Measurements from ENCODE around the gene CYP27C1. TPM values are rescaled to one million over a fixed set of nuclear protein-coding genes. Genes with fewer than 3 reads are reported as not detected.
"Not testable (repeated sequence)": the region's sequence is repeated elsewhere in the genome, so short reads cannot be mapped to it uniquely, and the experiment has no call there.

Gene CYP27C1
- total RNA-seq, 2 experiments from 2014 or later: not detected

GRCh38 chr2:127220768-127221527 is 849 bp upstream of the CYP27C1 start:
- Mint-ChIP-seq H3K27me3 (peaks cover 58% of the 10 kb centered on the region), H3K4me1 (peaks cover 15% of the 10 kb centered on the region), H3K27ac (no peak overlapping the region), H3K4me3 (peak overlapping the region; percentile 67), H3K9me3 (ENCODE audit: low read depth) (peaks cover 2% of the 10 kb centered on the region), H3K36me3 (ENCODE audit: low read depth) (no peaks in the 10 kb centered on the region)
- ChIA-PET POLR2A (no interaction called here), CTCF (interaction anchor here (0.6 kb wide), 1 partner anchor 1194 kb away, joined by 3 read pairs; no protein-coding TSS in a partner anchor)
- ATAC-seq (no peak), DNase-seq (no peak)
- intact Hi-C loops (cut with DNase I, micrococcal nuclease): no loop called here

- Mint-ChIP-seq H3K4me3 (peak overlapping the region; percentile 17), H3K9me3 (ENCODE audit: low read depth) (peaks cover 2% of the 10 kb centered on the region), H3K27me3 (peaks cover 48% of the 10 kb centered on the region), H3K4me1 (peaks cover 13% of the 10 kb centered on the region), H3K27ac (no peak overlapping the region), H3K36me3 (ENCODE audit: low read depth) (no peaks in the 10 kb centered on the region)
- ChIA-PET POLR2A (no interaction called here), CTCF (interaction anchor here (0.9 kb wide), 1 partner anchor 22 kb away, joined by 3 read pairs; no protein-coding TSS in a partner anchor)
- intact Hi-C loops (cut with DNase I, micrococcal nuclease): no loop called here
- ATAC-seq: peak; percentile 43
- peak; percentile 33 for DNase-seq
Measured at GRCh38 chr2:127219171-127220070, 678 bp downstream of the CYP27C1 start.

GRCh38 chr2:127218812-127219170 is 1.3 kb downstream of the CYP27C1 start:
- Mint-ChIP-seq H3K4me1 (peaks cover 13% of the 10 kb centered on the region), H3K27ac (no peak overlapping the region), H3K27me3 (peaks cover 49% of the 10 kb centered on the region), H3K4me3 (peak overlapping the region; percentile 17), H3K9me3 (ENCODE audit: low read depth) (peaks cover 2% of the 10 kb centered on the region), H3K36me3 (ENCODE audit: low read depth) (no peaks in the 10 kb centered on the region)
- CTCF ChIA-PET: interaction anchor here (0.9 kb wide), 1 partner anchor 21 kb away, joined by 3 read pairs; no protein-coding TSS in a partner anchor
- DNase-seq: peak; percentile 8
- ATAC-seq: no peak
- POLR2A ChIA-PET: no interaction called here
- intact Hi-C loops (cut with DNase I, micrococcal nuclease): no loop called here

- Mint-ChIP-seq H3K27ac (no peak overlapping the region), H3K27me3 (peaks cover 53% of the 10 kb centered on the region), H3K9me3 (ENCODE audit: low read depth) (peaks cover 2% of the 10 kb centered on the region), H3K36me3 (ENCODE audit: low read depth) (no peaks in the 10 kb centered on the region), H3K4me1 (peaks cover 13% of the 10 kb centered on the region), H3K4me3 (no peak overlapping the region)
- DNase-seq (peak; percentile 40), ATAC-seq (peak; percentile 43)
- ChIA-PET CTCF (interaction anchor here (0.7 kb wide), 2 partner anchors 21 to 254 kb away, joined by 3 to 4 read pairs; no protein-coding TSS in a partner anchor), POLR2A (no interaction called here)
- intact Hi-C loops (cut with DNase I, micrococcal nuclease): no loop called here
Measured at GRCh38 chr2:127217470-127218325, 2.4 kb downstream of the CYP27C1 start.

- intact Hi-C loops (cut with DNase I, micrococcal nuclease): no loop called here
- Mint-ChIP-seq H3K27me3 (peaks cover 62% of the 10 kb centered on the region), H3K36me3 (ENCODE audit: low read depth) (no peaks in the 10 kb centered on the region), H3K27ac (no peak overlapping the region), H3K4me3 (no peak overlapping the region), H3K4me1 (peaks cover 13% of the 10 kb centered on the region), H3K9me3 (ENCODE audit: low read depth) (peaks cover 2% of the 10 kb centered on the region)
- CTCF ChIA-PET: no interaction called here
- DNase-seq: no peak
- no peak for ATAC-seq
- POLR2A ChIA-PET: no interaction called here
Measured at GRCh38 chr2:127216593-127216992, 3.5 kb downstream of the CYP27C1 start.

- intact Hi-C loops (cut with DNase I, micrococcal nuclease): no loop called here
- Mint-ChIP-seq H3K4me1 (peaks cover 13% of the 10 kb centered on the region), H3K4me3 (no peak overlapping the region), H3K9me3 (ENCODE audit: low read depth) (peaks cover 2% of the 10 kb centered on the region), H3K27ac (no peak overlapping the region), H3K27me3 (peaks cover 64% of the 10 kb centered on the region), H3K36me3 (ENCODE audit: low read depth) (no peaks in the 10 kb centered on the region)
- DNase-seq (no peak), ATAC-seq (no peak)
- ChIA-PET POLR2A (no interaction called here), CTCF (no interaction called here)
Measured at GRCh38 chr2:127216095-127216494, 4.0 kb downstream of the CYP27C1 start.

- CTCF ChIA-PET; H3K4me3 Mint-ChIP-seq; H3K27ac Mint-ChIP-seq; ATAC-seq; H3K36me3 Mint-ChIP-seq (ENCODE audit: low read depth); POLR2A ChIA-PET; H3K4me1 Mint-ChIP-seq; H3K9me3 Mint-ChIP-seq (ENCODE audit: low read depth); DNase-seq; intact Hi-C loops (cut with DNase I, micrococcal nuclease): not testable (repeated sequence)
- peaks cover 69% of the 10 kb centered on the region for H3K27me3 Mint-ChIP-seq
Measured at GRCh38 chr2:127214201-127214600, 5.9 kb downstream of the CYP27C1 start.

- DNase-seq: no peak
- H3K27me3 Mint-ChIP-seq: peaks cover 45% of the 10 kb centered on the region
- H3K36me3 Mint-ChIP-seq (ENCODE audit: low read depth): no peaks in the 10 kb centered on the region
- ChIA-PET POLR2A (no interaction called here), CTCF (no interaction called here)
- ATAC-seq: no peak
- H3K4me1 Mint-ChIP-seq: no peaks in the 10 kb centered on the region
- H3K4me3 Mint-ChIP-seq: no peak overlapping the region
- intact Hi-C loops (cut with DNase I, micrococcal nuclease): no loop called here
- H3K27ac Mint-ChIP-seq: no peak overlapping the region
- H3K9me3 Mint-ChIP-seq (ENCODE audit: low read depth): no peaks in the 10 kb centered on the region
Measured at GRCh38 chr2:127208313-127208712, 11.8 kb downstream of the CYP27C1 start.

GRCh38 chr2:127205218-127206125 is 14.6 kb downstream of the CYP27C1 start:
- Mint-ChIP-seq H3K9me3 (ENCODE audit: low read depth) (no peaks in the 10 kb centered on the region), H3K27me3 (peaks cover 25% of the 10 kb centered on the region), H3K27ac (no peak overlapping the region), H3K36me3 (ENCODE audit: low read depth) (no peaks in the 10 kb centered on the region), H3K4me1 (no peaks in the 10 kb centered on the region), H3K4me3 (no peak overlapping the region)
- no peak for DNase-seq
- no peak for ATAC-seq
- POLR2A ChIA-PET: no interaction called here
- CTCF ChIA-PET: no interaction called here
- intact Hi-C loops (cut with DNase I, micrococcal nuclease): no loop called here

GRCh38 chr2:127201452-127201851 is 18.6 kb downstream of the CYP27C1 start:
- H3K9me3 Mint-ChIP-seq (ENCODE audit: low read depth): no peaks in the 10 kb centered on the region
- H3K36me3 Mint-ChIP-seq (ENCODE audit: low read depth): no peaks in the 10 kb centered on the region
- ChIA-PET CTCF (interaction anchor here (0.7 kb wide), 1 partner anchor 215 kb away, joined by 5 read pairs; no protein-coding TSS in a partner anchor), POLR2A (no interaction called here)
- no peak overlapping the region for H3K27ac Mint-ChIP-seq
- H3K4me1 Mint-ChIP-seq: no peaks in the 10 kb centered on the region
- intact Hi-C loops (cut with DNase I, micrococcal nuclease): no loop called here
- H3K27me3 Mint-ChIP-seq: peaks cover 7% of the 10 kb centered on the region
- H3K4me3 Mint-ChIP-seq: no peak overlapping the region
- ATAC-seq (no peak), DNase-seq (no peak)
